HG02840 (cell line): ENCODE results near the gene ZNF804B.

Source experiments
- ATAC-seq: cut with Tn5 transposase; IDR thresholded peaks from one replicate; pipeline ENCODE4 v1.9.1; 2021; ENCODE audit warnings: mild to moderate bottlenecking, moderate library complexity, moderate number of reproducible peaks; ENCODE audit not compliant: unreplicated experiment, low FRiP score

ZNF804B gene

GRCh38 chr7:89067048-89067447 lies 307.5 kb downstream of the ZNF804B start:
- ATAC-seq: no peak

GRCh38 chr7:89072081-89072480 lies 312.6 kb downstream of the ZNF804B start:
- no peak for ATAC-seq

GRCh38 chr7:89073776-89074175 lies 314.3 kb downstream of the ZNF804B start:
- no peak for ATAC-seq

GRCh38 chr7:89077992-89078391 lies 318.5 kb downstream of the ZNF804B start:
- no peak for ATAC-seq

- ATAC-seq: no peak
Measured at GRCh38 chr7:89085580-89085979, 326.1 kb downstream of the ZNF804B start.

DNA sequence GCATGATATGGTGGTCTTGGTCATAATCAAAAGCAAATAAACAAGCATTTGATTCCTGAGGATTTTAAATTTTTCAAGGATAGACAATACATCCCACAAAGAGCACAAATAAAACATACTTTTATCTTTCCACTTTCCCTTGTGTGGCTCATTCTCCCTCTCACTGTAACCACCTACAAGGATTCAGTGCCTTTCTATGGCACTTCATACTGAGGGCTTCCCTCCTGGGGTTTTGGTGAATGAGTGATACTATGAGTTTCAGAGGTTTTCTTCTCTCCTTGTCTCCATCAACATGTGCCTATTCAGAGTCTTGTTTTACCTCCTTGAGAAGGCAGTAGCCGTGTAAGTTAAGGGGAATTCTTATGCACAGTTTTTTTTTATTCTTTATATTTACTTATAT lies 332.1 kb downstream of the ZNF804B start:
- ATAC-seq: no peak

GRCh38 chr7:89094269-89094668 lies 334.8 kb downstream of the ZNF804B start:
- ATAC-seq: no peak

DNA sequence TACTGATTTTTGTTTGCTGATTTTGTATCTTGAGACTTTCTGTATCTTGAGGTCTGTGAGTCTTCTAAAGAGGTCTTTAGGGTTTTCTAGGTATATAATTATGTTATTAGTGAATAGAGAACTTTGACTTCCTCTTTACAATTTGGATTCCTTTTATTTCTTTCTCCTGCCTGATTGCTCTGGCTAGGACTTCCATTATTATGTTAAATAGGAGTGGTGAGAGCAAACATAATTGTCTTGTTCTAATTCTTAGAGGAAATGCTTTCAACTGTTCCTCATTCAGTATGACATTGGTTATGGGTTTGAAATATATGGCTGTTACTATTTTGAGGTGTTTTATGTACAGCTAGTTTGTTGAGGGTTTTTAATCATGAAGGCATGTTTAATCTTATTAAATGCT lies 344.1 kb downstream of the ZNF804B start:
- no peak for ATAC-seq

- ATAC-seq: no peak
Measured at GRCh38 chr7:89104748-89105685, 345.5 kb downstream of the ZNF804B start.

DNA sequence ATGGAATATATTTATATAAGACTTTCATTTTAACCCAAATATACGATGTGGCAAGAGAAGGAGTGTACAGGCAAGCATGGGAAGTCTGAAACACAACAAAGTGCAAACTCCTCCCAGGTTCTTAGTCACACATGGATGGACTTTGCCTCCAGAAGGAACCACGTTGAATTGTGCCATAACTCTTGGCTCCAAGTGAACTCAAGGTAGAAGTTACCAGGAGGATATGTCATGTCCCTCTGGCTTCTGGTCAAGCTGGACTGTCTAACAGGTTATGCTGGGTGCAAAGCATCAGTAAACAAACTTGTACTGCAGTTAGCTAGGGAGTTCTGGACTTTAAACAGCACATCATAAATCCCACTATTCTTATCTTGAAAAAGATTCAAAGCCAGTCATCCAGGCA lies 364.4 kb downstream of the ZNF804B start:
- no peak for ATAC-seq

- no peak for ATAC-seq
Measured at GRCh38 chr7:89129600-89130375, 370.3 kb downstream of the ZNF804B start.

DNA sequence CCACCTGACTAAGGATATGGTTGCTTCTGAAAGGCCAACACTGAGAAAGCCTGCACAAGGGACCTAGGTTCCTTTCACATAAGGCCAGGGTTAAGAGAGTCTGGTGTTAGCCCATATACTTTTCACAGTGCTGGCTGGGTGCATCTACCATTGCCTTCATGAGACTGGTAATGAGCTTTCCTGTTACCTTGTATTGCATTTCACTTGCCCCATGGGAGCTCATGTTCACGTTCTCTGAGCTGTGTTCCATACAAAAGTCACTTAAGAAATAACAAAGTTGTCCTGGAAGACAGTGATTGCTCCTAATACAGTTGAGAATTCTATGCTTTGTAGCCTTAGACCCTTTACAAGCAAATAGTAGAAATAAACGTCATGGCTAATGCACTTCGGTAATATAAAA lies 373.9 kb downstream of the ZNF804B start:
- ATAC-seq: no peak

GRCh38 chr7:89133819-89134218 lies 374.3 kb downstream of the ZNF804B start:
- ATAC-seq: no peak

GRCh38 chr7:89145801-89146200 lies 386.3 kb downstream of the ZNF804B start:
- no peak for ATAC-seq

- no peak for ATAC-seq
Measured at GRCh38 chr7:89160107-89160506, 400.6 kb downstream of the ZNF804B start.

GRCh38 chr7:89165421-89165820 lies 405.9 kb downstream of the ZNF804B start:
- no peak for ATAC-seq

GRCh38 chr7:89170628-89171027 lies 411.1 kb downstream of the ZNF804B start:
- ATAC-seq: no peak

DNA sequence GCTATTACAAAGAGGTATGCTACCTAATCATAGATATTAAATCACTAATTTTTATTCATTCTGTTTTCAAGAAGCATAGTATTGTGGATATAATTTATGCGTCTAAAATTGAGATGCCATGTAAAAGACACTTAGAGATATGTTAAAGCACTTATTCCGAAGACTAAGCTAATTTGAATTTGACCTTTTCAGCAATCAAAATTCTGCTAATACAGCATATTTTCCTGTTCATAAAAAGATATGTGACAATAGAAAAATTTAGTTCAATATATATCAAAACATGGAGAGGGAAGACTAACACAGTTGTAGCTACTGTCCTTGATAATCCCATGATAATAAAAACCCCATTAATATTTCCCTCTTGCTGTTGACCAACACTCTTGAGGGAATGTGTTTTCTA lies 422.6 kb downstream of the ZNF804B start:
- ATAC-seq: no peak

DNA sequence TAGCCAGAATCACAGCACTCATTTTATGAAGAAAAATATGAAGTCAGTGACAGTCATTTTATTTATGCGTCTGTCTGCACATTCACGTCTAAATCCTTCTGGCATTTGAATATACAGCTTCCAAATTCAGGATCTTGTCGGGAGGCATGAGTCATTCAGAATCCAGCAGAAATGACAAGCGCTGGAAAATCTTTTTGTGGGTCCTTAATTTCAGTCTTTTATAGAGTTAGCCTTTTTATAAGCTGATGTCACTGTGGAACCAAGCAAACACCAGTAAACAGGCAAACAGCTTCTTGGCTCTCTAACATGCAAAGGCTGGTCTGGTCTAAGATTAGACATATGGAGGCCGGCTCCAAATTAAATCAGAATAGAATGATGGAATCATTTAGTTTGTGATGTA lies 424.2 kb downstream of the ZNF804B start:
- no peak for ATAC-seq

- ATAC-seq: no peak
Measured at GRCh38 chr7:89200758-89201157, 441.3 kb downstream of the ZNF804B start.

DNA sequence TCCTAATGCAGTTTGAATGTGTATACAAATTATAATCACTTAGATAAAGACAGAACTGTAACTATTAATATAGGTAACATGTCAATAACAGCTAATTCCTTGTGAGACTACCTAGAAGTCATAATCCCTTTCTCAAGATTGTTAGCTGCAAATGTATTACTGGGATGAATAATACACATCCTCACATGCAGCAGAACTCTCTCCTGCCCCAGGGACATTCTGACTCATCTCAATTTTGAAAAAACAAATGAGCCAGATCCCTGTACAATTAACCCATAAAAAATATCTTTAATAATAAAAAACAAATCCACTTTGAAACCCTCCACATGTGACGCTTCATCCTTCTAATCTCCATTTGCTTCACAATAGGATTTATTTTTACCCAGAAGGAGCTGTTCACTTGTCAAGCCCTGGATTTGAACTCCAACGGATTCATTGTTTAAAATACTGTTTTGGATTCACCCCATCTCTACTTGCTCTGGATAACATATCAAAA lies 464.4 kb downstream of the ZNF804B start:
- ATAC-seq: no peak
